GM23338 (cell line): Measurements from ENCODE around the gene CCDC186. TPM values are rescaled to one million over a fixed set of nuclear protein-coding genes. Genes with fewer than 3 reads are reported as not detected.

Experiments
- ATAC-seq: fragments of 200-7000 bp; cut with Tn5 transposase; 3 replicates; pipeline ENCODE4 v1.9.1; 2020
- DNase-seq: peaks from one replicate; pipeline ENCODE4 v3.0.0-alpha.2; 2015; ENCODE audit warnings: low spot score
- H2AFZ ChIP-seq: fragments of 200-600 bp; sonication (generic); 2 replicates; pipeline ENCODE4 v1.8.0; 2016; ENCODE audit warnings: antibody characterized with exemption, mild to moderate bottlenecking, moderate library complexity
- H3F3A ChIP-seq: fragments of 200-600 bp; sonication (generic); replicated peaks from 2 replicates; pipeline ENCODE4 v1.8.0; 2017; ENCODE audit warnings: antibody characterized with exemption, mixed run types, low read depth
- H3K27ac ChIP-seq: fragments of 200-600 bp; sonication (generic); 2 replicates; pipeline ENCODE4 v1.6.1; 2016; ENCODE audit warnings: low read depth
- H3K27me3 ChIP-seq: fragments of 200-600 bp; sonication (generic); 2 replicates; pipeline ENCODE4 v1.8.0; 2016; ENCODE audit warnings: mild to moderate bottlenecking, mixed run types, moderate library complexity; ENCODE audit not compliant: insufficient read depth
- H3K36me3 ChIP-seq: fragments of 200-600 bp; sonication (generic); 2 replicates; pipeline ENCODE4 v1.8.0; 2016; ENCODE audit warnings: mild to moderate bottlenecking; ENCODE audit not compliant: insufficient read depth
- H3K4me1 ChIP-seq: fragments of 200-600 bp; sonication (generic); 2 replicates; pipeline ENCODE4 v1.8.0; 2016; ENCODE audit warnings: mild to moderate bottlenecking, moderate library complexity; ENCODE audit not compliant: insufficient read depth
- H3K4me2 ChIP-seq: fragments of 200-600 bp; sonication (generic); 2 replicates; pipeline ENCODE4 v1.7.1; 2017; ENCODE audit warnings: mixed run types
- H3K4me3 ChIP-seq: fragments of 200-600 bp; sonication (generic); 2 replicates; pipeline ENCODE4 v1.6.1; 2016; ENCODE audit warnings: mixed run types
- H3K79me2 ChIP-seq: fragments of 200-600 bp; sonication (generic); replicated peaks from 2 replicates; pipeline ENCODE4 v1.8.0; 2017; ENCODE audit warnings: mild to moderate bottlenecking; ENCODE audit not compliant: insufficient read depth
- H3K9me2 ChIP-seq: fragments of 200-600 bp; sonication (generic); 2 replicates; pipeline ENCODE4 v1.8.0; 2017; ENCODE audit not compliant: insufficient read depth
- H4K20me1 ChIP-seq: fragments of 200-600 bp; sonication (generic); replicated peaks from 2 replicates; pipeline ENCODE4 v1.8.0; 2017; ENCODE audit warnings: mild to moderate bottlenecking; ENCODE audit not compliant: insufficient read depth
- H3K27ac Mint-ChIP-seq: 2 replicates; pipeline ENCODE4 v1.8.0; 2020; ENCODE audit warnings: inconsistent platforms, mild to moderate bottlenecking, moderate library complexity, mixed read lengths
- H3K27me3 Mint-ChIP-seq: 3 replicates; pipeline ENCODE4 v1.8.0; 2022; ENCODE audit warnings: low read depth, mild to moderate bottlenecking, moderate library complexity, mixed read lengths, inconsistent platforms; ENCODE audit not compliant: insufficient read depth, poor library complexity
- H3K36me3 Mint-ChIP-seq: 3 replicates; pipeline ENCODE4 v1.8.0; 2021; ENCODE audit warnings: low read depth, mild to moderate bottlenecking, inconsistent platforms, moderate library complexity, mixed read lengths
- H3K4me1 Mint-ChIP-seq: 3 replicates; pipeline ENCODE4 v1.8.0; 2020; ENCODE audit warnings: mild to moderate bottlenecking, inconsistent platforms, mixed read lengths
- H3K4me3 Mint-ChIP-seq: 3 replicates; pipeline ENCODE4 v1.8.0; 2021; ENCODE audit warnings: moderate library complexity, mild to moderate bottlenecking, inconsistent platforms, mixed read lengths
- H3K9me3 Mint-ChIP-seq: 3 replicates; pipeline ENCODE4 v1.8.0; 2020; ENCODE audit warnings: moderate library complexity, mild to moderate bottlenecking, inconsistent platforms, mixed read lengths
- CREB1 ChIP-seq: fragments of 250-450 bp; sonication (Bioruptor Pico); IDR thresholded peaks from 2 replicates; pipeline ENCODE4 v1.5.0; 2020; ENCODE audit warnings: low read depth, mild to moderate bottlenecking, moderate library complexity
- CTCF ChIP-seq, 2 experiments: fragments of 200-600 bp in 1 of 2; sonication (generic) in 1 of 2; conservative IDR thresholded peaks; 2 replicates each; pipeline versions ENCODE4 v1.5.1 to v1.6.1; 2016 to 2017; ENCODE audit warnings: antibody characterized with exemption in 2 of 2, low read depth in 2 of 2, mild to moderate bottlenecking in 2 of 2, moderate library complexity in 1 of 2
- ETS1 ChIP-seq: IDR thresholded peaks from 2 replicates; pipeline ENCODE4 v1.6.1; 2016; ENCODE audit warnings: antibody characterized with exemption
- EZH2 ChIP-seq: fragments of 200-600 bp; sonication (generic); IDR thresholded peaks from one replicate; pipeline ENCODE4 v1.8.0; 2017; ENCODE audit warnings: antibody characterized with exemption, mild to moderate bottlenecking, low read depth; ENCODE audit not compliant: unreplicated experiment
- EZH2phosphoT487 ChIP-seq: fragments of 200-600 bp; sonication (generic); IDR thresholded peaks from one replicate; pipeline ENCODE4 v1.8.1; 2018; ENCODE audit warnings: antibody characterized with exemption; ENCODE audit not compliant: unreplicated experiment
- JUNB ChIP-seq: IDR thresholded peaks from one replicate; pipeline ENCODE4 v1.6.1; 2016; ENCODE audit warnings: antibody characterized with exemption; ENCODE audit not compliant: unreplicated experiment
- NANOG ChIP-seq: IDR thresholded peaks from 2 replicates; pipeline ENCODE4 v1.6.1; 2016; ENCODE audit warnings: antibody characterized with exemption, borderline replicate concordance
- POLR2AphosphoS5 ChIP-seq: IDR thresholded peaks from 2 replicates; pipeline ENCODE4 v1.6.1; 2016; ENCODE audit warnings: antibody characterized with exemption, low read depth
- REST ChIP-seq: IDR thresholded peaks from one replicate; pipeline ENCODE4 v1.6.1; 2018; ENCODE audit warnings: antibody characterized with exemption; ENCODE audit not compliant: unreplicated experiment
- STAT1 ChIP-seq: IDR thresholded peaks from one replicate; pipeline ENCODE4 v1.6.1; 2016; ENCODE audit warnings: antibody characterized with exemption; ENCODE audit not compliant: unreplicated experiment
- ZNF114 ChIP-seq: fragments of 250-450 bp; sonication (Bioruptor Pico); IDR thresholded peaks from 2 replicates; pipeline ENCODE4 v1.5.0; 2020; ENCODE audit warnings: mild to moderate bottlenecking, moderate library complexity
- ZNF331 ChIP-seq: fragments of 250-450 bp; sonication (Bioruptor Pico); IDR thresholded peaks from 2 replicates; pipeline ENCODE4 v1.5.0; 2020; ENCODE audit warnings: low read depth, mild to moderate bottlenecking, moderate library complexity
- ZNF462 ChIP-seq: fragments of 250-450 bp; sonication (Bioruptor Pico); IDR thresholded peaks from 2 replicates; pipeline ENCODE4 v1.5.0; 2020; ENCODE audit warnings: mild to moderate bottlenecking, moderate library complexity
- polyA plus RNA-seq: library from polyadenylated mRNA; unstranded; fragments of >200 nt; fragmentation: Nextera tagmentation; extraction: Ambion mirVana; gene quantifications from 2 replicates; pipeline ENCODE4 v1.2.1, GENCODE V29; 2016
- total RNA-seq: library from RNA; depleted of rRNA; stranded (reverse); fragments of >200 nt; shearing (Covaris generic); gene quantifications from 2 replicates; pipeline ENCODE4 v1.2.3, GENCODE V29; 2014

The CCDC186 gene
- total and polyA plus RNA-seq, 2 experiments from 2014 or later = 24.2 to 50.7 TPM

- TF ChIP-seq CTCF (conservative IDR thresholded peaks at IDR 0.05; ENCODE audit: low read depth in 2 of 2) (no peak), STAT1 (no peak), JUNB (no peak), EZH2 (no peak), REST (no peak), ETS1 (no peak), POLR2AphosphoS5 (no peak), ZNF114 (no peak), ZNF462 (CRISPR knock-in tag) (no peak), EZH2phosphoT487 (no peak), CREB1 (CRISPR knock-in tag) (no peak), NANOG (no peak), ZNF331 (CRISPR knock-in tag) (no peak)
- H3F3A ChIP-seq = no peaks in the 10 kb centered on the region
- H2AFZ ChIP-seq = no peak overlapping the region
- peak overlapping the region; percentile 15 for H3K4me3 Mint-ChIP-seq
- H3K27me3 ChIP-seq = no peaks in the 10 kb centered on the region
- DNase-seq (peak; percentile 79), ATAC-seq (peak; percentile 88)
- H3K4me1 ChIP-seq = peaks cover 26% of the 10 kb centered on the region
- peaks cover 34% of the 10 kb centered on the region for H3K4me1 Mint-ChIP-seq
- peaks cover 3% of the 10 kb centered on the region for H3K27me3 Mint-ChIP-seq
- peaks cover 19% of the 10 kb centered on the region for H3K9me3 Mint-ChIP-seq
- H3K27ac Mint-ChIP-seq = peak overlapping the region; percentile 62
- H3K27ac ChIP-seq = peak overlapping the region; percentile 61
- H3K79me2 ChIP-seq = peaks cover 89% of the 10 kb centered on the region
- H3K36me3 Mint-ChIP-seq = peaks cover 35% of the 10 kb centered on the region
- 0 out of 2 replicates have a peak overlapping the region, but pooled peaks have one; percentile 0 for H3K4me3 ChIP-seq
- H3K9me2 ChIP-seq = no peaks in the 10 kb centered on the region
- peak overlapping the region; percentile 50 for H3K4me2 ChIP-seq
- no peaks in the 10 kb centered on the region for H3K36me3 ChIP-seq
- H4K20me1 ChIP-seq = no peaks in the 10 kb centered on the region
Measured at GRCh38 chr10:114166043-114166442, 8.0 kb downstream of the CCDC186 start.
